Measurements from ENCODE around the gene DCUN1D1.

The DCUN1D1 gene

DNA sequence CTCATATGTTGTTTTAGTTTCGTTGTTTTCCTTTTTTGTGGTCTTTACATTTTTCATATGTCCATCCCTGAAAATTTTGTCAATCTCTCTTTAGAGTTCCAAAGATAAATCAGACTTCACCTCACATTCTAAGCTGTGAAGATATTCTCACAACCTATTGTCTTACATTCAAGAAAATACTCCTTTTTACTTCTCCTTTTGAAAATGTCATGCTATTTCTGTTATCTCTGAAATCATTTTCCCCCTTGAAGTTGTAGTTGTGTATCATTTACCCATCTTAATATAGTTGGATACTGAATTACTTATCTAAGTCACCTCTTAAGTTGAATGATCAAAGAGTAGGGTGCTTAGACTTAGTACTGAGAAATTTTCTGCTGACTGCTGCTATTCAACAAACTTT, 74.3 kb downstream of the DCUN1D1 start:
- H3K27ac Mint-ChIP-seq: no peak overlapping the region

DNA sequence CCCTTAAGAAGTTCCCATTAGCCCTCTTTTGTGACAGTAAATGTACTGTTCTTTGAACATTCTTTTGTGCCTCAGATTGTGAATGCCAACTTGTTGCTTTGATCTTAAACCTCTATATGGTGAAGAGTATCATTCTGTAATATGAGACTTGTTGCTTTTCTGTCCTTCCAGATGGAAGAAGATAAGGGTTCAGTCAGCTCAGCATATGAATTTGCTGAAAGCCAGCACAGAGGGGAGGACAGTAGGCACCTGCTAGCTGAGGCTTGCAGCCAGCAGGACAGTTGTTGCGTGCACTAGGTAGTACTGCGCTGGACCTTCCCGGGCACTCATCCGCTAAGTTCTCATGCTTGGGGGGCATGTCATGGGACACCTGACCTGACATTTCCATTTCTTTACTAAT, 74.7 kb downstream of the DCUN1D1 start:
- no peaks in the 10 kb centered on the region for H3K27me3 Mint-ChIP-seq
- H3K4me1 Mint-ChIP-seq (ENCODE audit: low read depth): peaks cover 14% of the 10 kb centered on the region
- peak overlapping the region; percentile 62 for H3K27ac Mint-ChIP-seq

More for the DNA sequence above, 74.3 kb downstream of the DCUN1D1 start:
- no peak for DNase-seq
- Mint-ChIP-seq H3K4me3 (no peak overlapping the region), H3K27me3 (no peaks in the 10 kb centered on the region), H3K4me1 (ENCODE audit: low read depth) (peaks cover 17% of the 10 kb centered on the region), H3K36me3 (ENCODE audit: low read depth) (peaks cover 50% of the 10 kb centered on the region), H3K9me3 (no peaks in the 10 kb centered on the region)

DNA sequence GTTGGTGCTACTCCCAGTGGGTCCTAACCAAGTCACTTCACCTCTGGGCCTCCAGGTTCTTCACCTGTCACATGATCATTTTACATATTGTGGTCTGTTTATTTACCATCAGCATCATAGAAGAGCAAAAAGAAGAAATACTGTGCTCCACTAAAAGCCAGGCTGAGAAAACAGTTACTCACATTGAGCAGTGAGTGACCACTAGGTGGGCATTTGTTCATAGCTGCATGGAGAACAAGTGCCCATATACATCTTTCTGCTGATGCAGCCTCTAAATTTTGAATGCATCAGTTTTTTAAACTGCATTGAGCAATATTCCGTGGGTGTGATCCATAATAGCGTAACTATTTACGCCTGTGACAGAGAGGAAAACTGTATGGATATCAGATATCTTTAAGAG, 76.2 kb downstream of the DCUN1D1 start:
- peak overlapping the region; percentile 12 for H3K27ac Mint-ChIP-seq
- DNase-seq: no peak
- H3K9me3 Mint-ChIP-seq: no peaks in the 10 kb centered on the region
- no peak overlapping the region for H3K4me3 Mint-ChIP-seq
- H3K27me3 Mint-ChIP-seq: no peaks in the 10 kb centered on the region
- peaks cover 2% of the 10 kb centered on the region for H3K4me1 Mint-ChIP-seq (ENCODE audit: low read depth)
- H3K36me3 Mint-ChIP-seq (ENCODE audit: low read depth): peaks cover 57% of the 10 kb centered on the region

More for the DNA sequence above, 74.7 kb downstream of the DCUN1D1 start:
- DNase-seq: no peak
- Mint-ChIP-seq H3K9me3 (no peaks in the 10 kb centered on the region), H3K36me3 (ENCODE audit: low read depth) (peaks cover 50% of the 10 kb centered on the region), H3K4me3 (no peak overlapping the region)

DNA sequence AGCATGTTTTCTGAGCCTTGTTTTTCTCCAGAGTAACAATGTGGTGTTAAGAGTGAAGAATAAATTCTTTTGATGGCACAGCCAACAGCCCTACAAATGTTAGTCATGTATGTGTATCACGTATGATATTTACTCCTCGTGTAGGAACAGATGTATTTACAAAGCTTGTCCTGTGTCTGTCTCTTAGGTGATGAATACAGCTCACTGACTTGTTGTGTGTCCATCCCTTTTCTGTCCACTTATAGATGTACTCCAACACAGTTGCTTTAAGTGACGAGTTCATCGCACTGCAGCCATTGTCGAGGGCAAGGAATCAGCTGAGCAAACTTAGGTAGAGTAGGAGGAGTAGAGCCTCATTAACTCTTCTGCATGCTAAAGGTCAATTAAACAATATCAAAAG, 78.1 kb downstream of the DCUN1D1 start:
- H3K4me3 Mint-ChIP-seq: no peak overlapping the region
- H3K9me3 Mint-ChIP-seq: no peaks in the 10 kb centered on the region
- H3K4me1 Mint-ChIP-seq (ENCODE audit: low read depth): no peaks in the 10 kb centered on the region
- H3K27ac Mint-ChIP-seq: no peak overlapping the region
- no peak for DNase-seq
- H3K27me3 Mint-ChIP-seq: no peaks in the 10 kb centered on the region
- peaks cover 55% of the 10 kb centered on the region for H3K36me3 Mint-ChIP-seq (ENCODE audit: low read depth)

DNA sequence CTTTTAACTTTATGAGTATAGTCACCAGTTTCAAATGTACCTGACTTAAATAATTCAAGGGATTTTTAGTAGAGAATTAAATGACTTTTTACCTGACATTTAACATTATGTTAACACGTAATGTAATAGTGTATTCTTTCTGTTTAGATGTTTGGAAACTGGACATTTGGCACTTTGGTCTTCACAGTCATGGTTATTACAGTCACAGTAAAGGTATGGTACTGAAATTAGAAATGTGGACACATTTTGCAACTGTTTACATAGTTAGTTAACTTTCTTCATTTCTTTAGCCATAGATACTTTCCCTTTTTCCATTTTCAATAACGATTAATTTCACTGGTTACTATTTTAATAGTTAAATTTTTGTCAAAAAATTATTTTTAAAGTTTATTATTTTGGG, 83.8 kb downstream of the DCUN1D1 start:
- no peak for DNase-seq
- H3K9me3 Mint-ChIP-seq: no peaks in the 10 kb centered on the region
- H3K4me3 Mint-ChIP-seq: no peak overlapping the region
- peaks cover 64% of the 10 kb centered on the region for H3K36me3 Mint-ChIP-seq (ENCODE audit: low read depth)
- H3K27ac Mint-ChIP-seq: no peak overlapping the region
- H3K4me1 Mint-ChIP-seq (ENCODE audit: low read depth): no peaks in the 10 kb centered on the region
- H3K27me3 Mint-ChIP-seq: no peaks in the 10 kb centered on the region

DNA sequence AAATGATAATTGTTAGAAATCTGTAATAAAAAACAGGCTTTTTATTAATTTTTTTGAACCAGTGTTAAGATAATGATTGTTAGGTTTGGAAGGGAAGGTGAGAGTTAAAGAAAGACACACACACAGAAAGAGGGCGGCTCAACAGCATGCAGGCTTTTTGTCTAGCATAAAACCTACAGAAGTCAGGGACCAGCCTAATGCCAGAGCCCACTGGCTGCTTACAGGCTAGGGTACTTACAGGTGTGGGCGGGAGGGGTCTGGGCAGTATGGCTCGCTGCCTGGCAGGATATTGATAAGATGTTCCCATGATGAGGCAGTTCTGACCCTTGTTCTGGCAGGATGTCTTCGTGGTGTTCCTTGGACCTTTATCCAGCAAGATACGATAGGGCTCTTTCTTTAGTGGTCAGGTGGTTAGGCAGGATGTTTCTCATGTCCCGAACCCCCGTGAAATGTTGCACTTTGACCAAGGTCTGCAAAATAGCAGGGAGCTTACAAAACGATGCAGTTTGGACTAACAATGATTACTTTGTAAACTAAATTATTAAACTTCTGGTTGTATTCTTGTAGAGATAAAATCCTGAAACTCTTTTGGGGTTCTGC, 84.7 kb downstream of the DCUN1D1 start:
- H3K27me3 Mint-ChIP-seq: no peaks in the 10 kb centered on the region
- no peak overlapping the region for H3K4me3 Mint-ChIP-seq
- H3K36me3 Mint-ChIP-seq (ENCODE audit: low read depth): peaks cover 73% of the 10 kb centered on the region
- no peaks in the 10 kb centered on the region for H3K9me3 Mint-ChIP-seq
- no peaks in the 10 kb centered on the region for H3K4me1 Mint-ChIP-seq (ENCODE audit: low read depth)
- H3K27ac Mint-ChIP-seq: peak overlapping the region; percentile 11
- DNase-seq: no peak

DNA sequence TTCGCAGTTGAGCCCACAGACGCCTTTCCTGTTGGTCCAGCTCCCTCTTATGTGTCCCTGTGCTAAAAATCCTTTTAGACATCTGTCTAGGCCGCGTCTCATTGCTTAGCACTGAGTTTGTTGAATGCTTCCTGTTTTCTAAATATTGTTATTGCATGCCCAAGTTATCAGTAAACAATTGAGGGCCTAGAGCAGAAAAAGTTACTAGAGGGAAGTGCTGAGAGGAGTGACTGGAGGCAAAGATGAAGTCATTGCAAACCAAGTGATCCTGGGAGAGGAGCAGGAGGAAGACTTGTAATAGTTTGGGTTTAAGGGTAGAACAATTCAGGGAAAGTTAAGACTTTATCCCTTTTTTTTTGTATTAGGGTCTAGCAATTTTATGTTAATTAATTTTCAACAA, 88.1 kb downstream of the DCUN1D1 start:
- H3K27me3 Mint-ChIP-seq: no peaks in the 10 kb centered on the region
- peak overlapping the region; percentile 19 for H3K27ac Mint-ChIP-seq
- no peak overlapping the region for H3K4me3 Mint-ChIP-seq
- DNase-seq: no peak
- peaks cover 75% of the 10 kb centered on the region for H3K36me3 Mint-ChIP-seq (ENCODE audit: low read depth)
- no peaks in the 10 kb centered on the region for H3K9me3 Mint-ChIP-seq
- no peaks in the 10 kb centered on the region for H3K4me1 Mint-ChIP-seq (ENCODE audit: low read depth)

DNA sequence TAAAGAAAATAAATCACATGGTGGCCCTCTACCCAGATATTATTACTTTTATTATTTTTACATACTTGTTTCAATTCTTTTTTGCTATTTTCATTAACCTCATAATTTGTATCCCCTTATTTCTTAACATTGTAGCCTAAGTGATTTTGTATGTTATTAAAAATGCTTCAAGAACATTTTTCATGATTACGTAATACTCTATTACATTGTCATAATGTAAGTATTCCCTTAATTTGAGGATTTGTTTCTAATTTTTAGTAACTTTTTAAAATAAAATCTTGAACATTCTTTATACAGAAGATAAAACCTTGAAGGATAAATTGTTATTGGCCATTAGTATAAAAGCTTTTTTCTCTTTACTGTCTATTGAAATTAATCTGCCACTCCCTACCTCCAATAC, 89.0 kb downstream of the DCUN1D1 start:
- H3K36me3 Mint-ChIP-seq (ENCODE audit: low read depth): peaks cover 75% of the 10 kb centered on the region
- DNase-seq: no peak
- no peaks in the 10 kb centered on the region for H3K27me3 Mint-ChIP-seq
- H3K4me3 Mint-ChIP-seq: no peak overlapping the region
- no peaks in the 10 kb centered on the region for H3K9me3 Mint-ChIP-seq
- no peaks in the 10 kb centered on the region for H3K4me1 Mint-ChIP-seq (ENCODE audit: low read depth)
- H3K27ac Mint-ChIP-seq: no peak overlapping the region

DNA sequence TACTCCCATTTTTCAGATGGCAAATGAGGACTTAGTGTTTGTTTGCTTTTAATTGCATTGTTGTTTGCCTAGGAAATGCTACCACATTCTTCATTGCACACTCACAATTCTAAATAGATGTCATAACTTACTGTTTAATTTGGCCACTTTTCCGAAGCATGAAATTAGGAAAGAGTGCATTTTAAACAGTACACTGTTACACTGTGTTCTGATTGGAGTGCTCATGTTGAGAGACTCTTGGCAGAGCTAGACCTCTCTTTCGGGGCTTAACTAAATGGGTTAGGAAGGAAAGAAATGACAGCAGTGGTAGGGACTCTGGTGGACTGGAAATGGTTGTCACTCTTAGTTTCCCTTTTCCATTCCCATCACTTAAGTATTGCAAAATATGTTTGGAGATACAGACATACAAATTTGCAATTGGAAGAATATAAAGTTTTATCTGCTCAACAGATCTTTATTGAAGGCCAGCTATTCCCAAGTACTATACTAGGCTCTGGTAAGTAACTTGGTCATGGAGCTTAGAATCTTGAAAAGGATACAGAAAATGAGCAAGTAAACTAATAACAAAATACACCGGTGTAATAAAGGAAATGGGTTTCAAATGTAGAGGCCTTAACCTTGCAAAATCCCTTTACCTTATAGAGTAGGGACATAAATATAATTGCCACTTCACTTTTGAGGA, 90.2 kb downstream of the DCUN1D1 start:
- Mint-ChIP-seq H3K27ac (peak overlapping the region; percentile 37), H3K36me3 (ENCODE audit: low read depth) (peaks cover 75% of the 10 kb centered on the region), H3K27me3 (no peaks in the 10 kb centered on the region), H3K4me1 (ENCODE audit: low read depth) (no peaks in the 10 kb centered on the region), H3K9me3 (no peaks in the 10 kb centered on the region), H3K4me3 (no peak overlapping the region)
- DNase-seq: no peak
